ENCODE results near the gene SYK. TPM values are rescaled to one million over a fixed set of nuclear protein-coding genes. Genes with fewer than 3 reads are reported as not detected.

Gene SYK
- total RNA-seq, 1 donor from 2014 or later, result 0.41 TPM

DNA sequence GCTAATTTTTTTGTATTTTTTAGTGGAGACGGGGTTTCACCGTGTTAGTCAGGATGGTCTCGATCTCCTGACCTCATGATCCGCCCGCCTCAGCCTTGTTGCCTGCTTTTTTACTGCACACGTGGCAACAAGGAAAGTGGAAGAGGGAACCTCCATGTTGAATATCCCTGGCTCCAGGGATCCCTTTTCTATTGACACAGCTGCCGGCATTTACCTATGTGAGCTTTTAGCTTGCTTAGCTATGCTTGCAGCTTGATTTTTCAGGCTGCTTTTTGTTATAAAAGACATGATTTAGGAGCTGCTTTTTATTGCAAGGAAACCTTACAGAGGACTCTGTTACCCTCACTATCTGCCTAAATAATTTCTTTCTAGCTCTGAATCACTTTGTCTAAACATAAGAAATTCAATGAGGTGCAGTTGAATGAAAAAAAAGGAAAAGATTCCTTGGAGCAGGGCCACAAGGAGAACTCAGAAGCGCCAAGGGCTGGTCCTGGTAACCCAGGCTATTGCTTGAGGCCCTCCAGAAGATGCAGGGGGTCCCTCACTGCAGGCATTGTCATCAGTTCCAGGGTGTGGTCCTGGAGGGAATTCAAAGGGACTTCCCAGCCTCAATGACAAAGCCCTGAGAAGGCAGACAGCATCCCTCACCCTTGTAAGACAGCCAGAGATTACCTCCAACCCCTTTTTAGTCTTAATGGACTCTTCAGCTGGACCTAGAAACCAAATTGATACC, 89.9 kb downstream of the SYK start:
- H3K9me3 ChIP-seq (ENCODE audit: insufficient read depth, low read depth, low read length), result no peaks in the 10 kb centered on the region
- DNase-seq (ENCODE audit: low read depth) (no peak), FAIRE-seq (no peak)
- H3K4me2 ChIP-seq (ENCODE audit: low read length), result no peak overlapping the region
- no peaks in the 10 kb centered on the region for H3K9me3 Mint-ChIP-seq (ENCODE audit: unreplicated experiment)
- no peak overlapping the region for H3K27ac ChIP-seq (ENCODE audit: low read depth, low read length)
- peaks cover 7% of the 10 kb centered on the region for H3K27me3 ChIP-seq (ENCODE audit: insufficient read depth, low read length)
- no peak overlapping the region for H3K9ac ChIP-seq (ENCODE audit: low read length)
- TF ChIP-seq, protein P1, sequence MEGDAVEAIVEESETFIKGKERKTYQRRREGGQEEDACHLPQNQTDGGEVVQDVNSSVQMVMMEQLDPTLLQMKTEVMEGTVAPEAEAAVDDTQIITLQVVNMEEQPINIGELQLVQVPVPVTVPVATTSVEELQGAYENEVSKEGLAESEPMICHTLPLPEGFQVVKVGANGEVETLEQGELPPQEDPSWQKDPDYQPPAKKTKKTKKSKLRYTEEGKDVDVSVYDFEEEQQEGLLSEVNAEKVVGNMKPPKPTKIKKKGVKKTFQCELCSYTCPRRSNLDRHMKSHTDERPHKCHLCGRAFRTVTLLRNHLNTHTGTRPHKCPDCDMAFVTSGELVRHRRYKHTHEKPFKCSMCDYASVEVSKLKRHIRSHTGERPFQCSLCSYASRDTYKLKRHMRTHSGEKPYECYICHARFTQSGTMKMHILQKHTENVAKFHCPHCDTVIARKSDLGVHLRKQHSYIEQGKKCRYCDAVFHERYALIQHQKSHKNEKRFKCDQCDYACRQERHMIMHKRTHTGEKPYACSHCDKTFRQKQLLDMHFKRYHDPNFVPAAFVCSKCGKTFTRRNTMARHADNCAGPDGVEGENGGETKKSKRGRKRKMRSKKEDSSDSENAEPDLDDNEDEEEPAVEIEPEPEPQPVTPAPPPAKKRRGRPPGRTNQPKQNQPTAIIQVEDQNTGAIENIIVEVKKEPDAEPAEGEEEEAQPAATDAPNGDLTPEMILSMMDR (IDR thresholded peaks at IDR 0.05; ENCODE audit: insufficient read depth, low read depth, low read length), result no peak
- TF ChIP-seq EZH2 (IDR thresholded peaks at IDR 0.05; ENCODE audit: insufficient read depth, low read length), result no peak
- H2AFZ ChIP-seq (ENCODE audit: low read depth, low read length), result no peak overlapping the region
- peaks cover 2% of the 10 kb centered on the region for H3K4me1 Mint-ChIP-seq (ENCODE audit: low read depth, unreplicated experiment)
- H3K27me3 Mint-ChIP-seq (ENCODE audit: low read depth, unreplicated experiment), result peaks cover 22% of the 10 kb centered on the region
- H3K4me3 Mint-ChIP-seq (ENCODE audit: unreplicated experiment), result no peak overlapping the region
- H3K27ac Mint-ChIP-seq (ENCODE audit: unreplicated experiment), result no peak overlapping the region
- no peaks in the 10 kb centered on the region for H3K4me1 ChIP-seq (ENCODE audit: insufficient read depth, low read length)
- peaks cover 3% of the 10 kb centered on the region for H3K36me3 Mint-ChIP-seq (ENCODE audit: low read depth, unreplicated experiment)
- H3K79me2 ChIP-seq (ENCODE audit: insufficient read depth, low read length), result no peaks in the 10 kb centered on the region
- H3K4me3 ChIP-seq (ENCODE audit: insufficient read depth, low read depth, low read length), result no peak overlapping the region
- no peaks in the 10 kb centered on the region for H3K36me3 ChIP-seq (ENCODE audit: insufficient read depth, low read length)
- H4K20me1 ChIP-seq (ENCODE audit: insufficient read depth, low read length), result no peaks in the 10 kb centered on the region

GRCh38 chr9:90892918-90893317, 91.3 kb downstream of the SYK start:
- TF ChIP-seq, protein P1 (IDR thresholded peaks at IDR 0.05; ENCODE audit: insufficient read depth, low read depth, low read length), result no peak
- no peak for TF ChIP-seq EZH2 (IDR thresholded peaks at IDR 0.05; ENCODE audit: insufficient read depth, low read length)
- Mint-ChIP-seq H3K9me3 (ENCODE audit: unreplicated experiment) (no peaks in the 10 kb centered on the region), H3K27me3 (ENCODE audit: low read depth, unreplicated experiment) (peaks cover 22% of the 10 kb centered on the region), H3K36me3 (ENCODE audit: low read depth, unreplicated experiment) (peaks cover 3% of the 10 kb centered on the region), H3K27ac (ENCODE audit: unreplicated experiment) (no peak overlapping the region), H3K4me1 (ENCODE audit: low read depth, unreplicated experiment) (peaks cover 2% of the 10 kb centered on the region), H3K4me3 (ENCODE audit: unreplicated experiment) (no peak overlapping the region)
- no peaks in the 10 kb centered on the region for H3K36me3 ChIP-seq (ENCODE audit: insufficient read depth, low read length)
- no peak overlapping the region for H2AFZ ChIP-seq (ENCODE audit: low read depth, low read length)
- no peaks in the 10 kb centered on the region for H3K4me1 ChIP-seq (ENCODE audit: insufficient read depth, low read length)
- DNase-seq (ENCODE audit: low read depth) (no peak), FAIRE-seq (no peak)
- H3K9me3 ChIP-seq (ENCODE audit: insufficient read depth, low read depth, low read length), result no peaks in the 10 kb centered on the region
- H3K4me2 ChIP-seq (ENCODE audit: low read length), result no peak overlapping the region
- no peak overlapping the region for H3K27ac ChIP-seq (ENCODE audit: low read depth, low read length)
- H3K79me2 ChIP-seq (ENCODE audit: insufficient read depth, low read length), result no peaks in the 10 kb centered on the region
- H4K20me1 ChIP-seq (ENCODE audit: insufficient read depth, low read length), result no peaks in the 10 kb centered on the region
- no peak overlapping the region for H3K4me3 ChIP-seq (ENCODE audit: insufficient read depth, low read depth, low read length)
- H3K27me3 ChIP-seq (ENCODE audit: insufficient read depth, low read length), result peaks cover 7% of the 10 kb centered on the region
- no peak overlapping the region for H3K9ac ChIP-seq (ENCODE audit: low read length)

DNA sequence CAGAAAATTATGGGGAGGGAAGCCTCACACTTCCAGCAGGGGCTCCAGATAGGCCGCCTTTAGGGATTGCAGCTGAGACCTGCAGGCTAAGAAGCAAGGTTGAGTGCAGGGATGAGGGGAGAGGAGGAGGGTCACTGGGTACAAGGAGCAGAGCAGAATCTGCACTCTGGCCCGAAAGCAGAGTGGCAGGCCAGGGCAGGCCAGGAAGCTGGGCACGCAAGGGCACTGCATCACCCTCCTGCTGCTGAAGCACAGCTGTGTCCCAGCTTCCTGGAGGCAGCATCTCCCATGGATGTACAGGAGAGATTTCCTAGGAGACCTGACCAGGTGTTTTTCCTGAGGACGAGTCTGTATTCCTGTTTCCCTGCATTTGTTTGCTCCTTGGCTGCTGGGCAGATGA, 92.1 kb downstream of the SYK start:
- FAIRE-seq (no peak), DNase-seq (ENCODE audit: low read depth) (no peak)
- Mint-ChIP-seq H3K27ac (ENCODE audit: unreplicated experiment) (no peak overlapping the region), H3K4me1 (ENCODE audit: low read depth, unreplicated experiment) (peaks cover 2% of the 10 kb centered on the region), H3K27me3 (ENCODE audit: low read depth, unreplicated experiment) (peaks cover 22% of the 10 kb centered on the region), H3K36me3 (ENCODE audit: low read depth, unreplicated experiment) (peaks cover 3% of the 10 kb centered on the region), H3K4me3 (ENCODE audit: unreplicated experiment) (no peak overlapping the region), H3K9me3 (ENCODE audit: unreplicated experiment) (no peaks in the 10 kb centered on the region)
- no peak overlapping the region for H2AFZ ChIP-seq (ENCODE audit: low read depth, low read length)
- H3K4me1 ChIP-seq (ENCODE audit: insufficient read depth, low read length), result no peaks in the 10 kb centered on the region
- H3K4me3 ChIP-seq (ENCODE audit: insufficient read depth, low read depth, low read length), result no peak overlapping the region
- no peak overlapping the region for H3K27ac ChIP-seq (ENCODE audit: low read depth, low read length)
- peaks cover 7% of the 10 kb centered on the region for H3K27me3 ChIP-seq (ENCODE audit: insufficient read depth, low read length)
- no peaks in the 10 kb centered on the region for H3K36me3 ChIP-seq (ENCODE audit: insufficient read depth, low read length)
- no peaks in the 10 kb centered on the region for H3K9me3 ChIP-seq (ENCODE audit: insufficient read depth, low read depth, low read length)
- no peak overlapping the region for H3K9ac ChIP-seq (ENCODE audit: low read length)
- H3K4me2 ChIP-seq (ENCODE audit: low read length), result no peak overlapping the region
- no peaks in the 10 kb centered on the region for H4K20me1 ChIP-seq (ENCODE audit: insufficient read depth, low read length)
- TF ChIP-seq EZH2 (IDR thresholded peaks at IDR 0.05; ENCODE audit: insufficient read depth, low read length), result no peak
- TF ChIP-seq, protein P1 (IDR thresholded peaks at IDR 0.05; ENCODE audit: insufficient read depth, low read depth, low read length), result no peak
- no peaks in the 10 kb centered on the region for H3K79me2 ChIP-seq (ENCODE audit: insufficient read depth, low read length)
